CMK (cell line): Measurements from ENCODE around the gene KCNIP4.

Experiments
- DNase-seq: peaks from one replicate; pipeline ENCODE4 v3.0.0-alpha.2; 2010; ENCODE audit warnings: low read depth

KCNIP4 gene

GRCh38 chr4:20954541-20954940 is 994.0 kb downstream of the KCNIP4 start:
- DNase-seq: no peak

- DNase-seq: no peak
These were observed 1003.6 kb downstream of the KCNIP4 start for GRCh38 chr4:20944961-20945360.

GRCh38 chr4:20944451-20944850 is 1004.1 kb downstream of the KCNIP4 start:
- no peak for DNase-seq

GRCh38 chr4:20938204-20938603 is 1010.4 kb downstream of the KCNIP4 start:
- no peak for DNase-seq

DNA sequence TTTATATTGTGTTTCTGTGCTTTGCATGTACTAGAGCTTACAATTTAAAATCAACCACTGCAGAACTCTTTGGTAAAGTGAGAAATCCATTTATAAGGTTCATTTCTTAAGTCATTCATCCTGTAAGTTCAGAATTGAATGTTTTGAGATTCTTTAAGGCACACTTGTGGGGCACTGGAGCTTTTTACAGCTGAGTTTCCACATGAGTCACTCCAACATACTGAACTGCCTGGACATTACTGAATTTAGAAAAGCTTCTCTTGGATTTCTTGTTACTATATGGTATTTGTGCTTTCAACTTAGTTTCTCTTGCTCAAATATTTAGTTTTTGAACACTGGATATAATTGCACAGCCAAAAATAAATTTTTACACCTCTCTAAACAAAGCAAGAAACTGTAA is 1022.0 kb downstream of the KCNIP4 start:
- no peak for DNase-seq

- no peak for DNase-seq
These were observed 1023.4 kb downstream of the KCNIP4 start for GRCh38 chr4:20925176-20925575.

GRCh38 chr4:20922962-20923361 is 1025.6 kb downstream of the KCNIP4 start:
- no peak for DNase-seq

DNA sequence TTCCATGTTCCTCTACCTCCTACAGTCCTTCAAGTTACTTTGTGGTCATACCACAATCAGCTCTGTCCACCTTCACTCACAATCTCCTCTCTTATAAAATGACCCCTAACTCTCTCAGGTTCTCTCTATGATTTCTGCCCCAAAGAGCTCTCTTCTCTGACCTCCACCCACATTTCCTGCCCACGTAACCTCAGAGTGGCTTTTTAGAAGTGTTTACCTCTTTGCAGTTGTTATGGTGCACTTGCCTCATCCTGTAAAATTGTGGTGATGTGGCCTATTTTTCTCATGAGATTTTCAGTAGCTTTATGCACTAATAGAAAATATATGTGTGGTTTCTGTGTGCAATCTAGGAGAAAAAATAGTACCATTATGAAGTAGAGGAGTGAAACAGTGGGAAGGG is 1032.5 kb downstream of the KCNIP4 start:
- no peak for DNase-seq

- DNase-seq: no peak
These were observed 1043.6 kb downstream of the KCNIP4 start for GRCh38 chr4:20904966-20905365.

DNA sequence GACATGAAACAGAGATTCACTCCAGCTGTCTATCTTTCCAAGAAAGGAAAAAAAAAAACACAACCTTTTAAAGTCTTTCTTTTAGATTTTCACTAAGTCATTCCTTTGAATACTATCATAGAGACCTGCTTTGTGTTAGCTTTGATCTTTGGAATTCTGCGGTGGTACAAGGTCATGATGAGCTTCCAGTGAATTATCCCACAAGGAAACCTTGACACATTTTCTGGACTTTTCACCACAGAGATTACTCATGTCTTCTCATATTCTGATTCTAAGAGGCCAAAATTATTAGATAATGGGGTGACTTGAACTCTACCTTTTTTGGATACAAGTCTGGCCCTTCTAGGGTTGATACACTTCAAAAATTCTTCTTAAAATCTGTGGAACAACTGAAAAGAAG is 1046.7 kb downstream of the KCNIP4 start:
- no peak for DNase-seq

- no peak for DNase-seq
These were observed 1049.0 kb downstream of the KCNIP4 start for GRCh38 chr4:20899591-20899990.

DNA sequence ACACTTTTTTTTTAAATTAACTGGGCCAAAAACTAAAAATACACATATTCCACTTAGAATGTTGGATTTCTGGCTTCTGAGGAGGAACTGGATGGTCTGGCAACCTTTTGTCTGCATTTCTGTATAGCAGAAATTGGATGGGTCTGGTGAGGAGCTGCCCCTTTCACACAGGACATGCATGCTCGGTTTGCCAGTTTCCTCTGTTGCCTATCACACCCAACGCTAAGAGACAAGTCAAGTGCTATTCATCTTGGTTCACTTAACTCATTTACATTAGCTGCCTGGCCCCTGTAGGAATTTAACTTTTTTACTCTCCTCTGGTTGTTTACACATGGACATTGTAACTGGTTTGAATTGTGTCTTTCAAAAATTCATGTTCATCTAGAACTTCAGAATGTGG is 1052.6 kb downstream of the KCNIP4 start:
- DNase-seq: no peak

DNA sequence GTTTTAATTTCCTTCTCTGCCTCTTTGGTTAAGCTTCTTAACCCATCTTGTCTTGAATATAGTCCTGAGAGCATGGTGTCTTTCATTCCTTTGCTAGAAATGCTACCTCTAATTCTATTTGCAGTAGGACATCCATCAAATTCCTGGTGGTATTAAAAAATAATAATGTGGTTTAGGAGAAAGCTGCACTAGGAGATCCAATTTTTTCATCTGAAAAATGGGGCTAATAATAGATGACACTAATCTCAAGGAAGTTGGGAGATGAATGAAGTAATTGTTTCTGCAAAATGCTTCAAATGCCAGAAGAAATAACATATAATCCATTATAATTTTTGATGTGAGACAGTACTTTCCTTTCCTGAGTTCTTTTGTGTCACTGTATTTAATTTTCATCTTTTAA is 1053.4 kb downstream of the KCNIP4 start:
- no peak for DNase-seq

DNA sequence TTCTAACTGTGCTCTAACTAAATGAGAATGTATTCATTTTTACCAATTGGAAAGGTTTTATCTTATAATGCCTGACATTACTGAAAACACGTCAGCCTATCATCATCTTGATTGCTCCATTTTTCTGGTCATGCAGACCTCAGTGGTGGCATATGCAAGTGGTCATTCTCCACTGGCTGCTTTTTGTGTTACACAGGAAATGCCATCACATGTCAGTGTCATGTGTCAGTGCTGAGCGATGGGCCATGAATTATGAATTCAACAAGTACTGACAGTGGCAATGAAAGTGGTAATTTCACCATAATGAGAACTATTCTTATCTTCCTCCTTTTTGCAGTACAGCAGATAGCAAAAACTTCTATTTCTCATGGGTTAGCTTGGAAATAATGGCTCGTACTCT is 1057.8 kb downstream of the KCNIP4 start:
- no peak for DNase-seq

DNA sequence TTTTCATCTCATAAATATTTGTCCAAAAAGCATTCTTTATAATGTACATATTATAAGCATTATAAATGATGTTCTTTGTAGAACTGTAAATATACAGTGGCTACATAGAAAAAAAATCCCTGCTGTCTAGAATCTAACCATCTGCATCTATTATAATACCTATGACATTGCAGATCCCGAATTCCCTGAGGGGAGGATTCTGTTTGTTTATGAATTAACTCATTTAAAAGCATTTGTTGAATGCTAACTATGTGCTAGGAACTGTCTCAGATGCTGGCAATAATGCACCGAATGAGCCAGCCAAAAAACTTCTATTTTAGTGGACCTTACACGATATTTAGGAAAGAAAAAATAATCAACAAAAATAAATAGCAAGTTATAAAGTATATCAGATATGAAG is 1058.7 kb downstream of the KCNIP4 start:
- DNase-seq: no peak

GRCh38 chr4:20883677-20884076 is 1064.9 kb downstream of the KCNIP4 start:
- DNase-seq: no peak

DNA sequence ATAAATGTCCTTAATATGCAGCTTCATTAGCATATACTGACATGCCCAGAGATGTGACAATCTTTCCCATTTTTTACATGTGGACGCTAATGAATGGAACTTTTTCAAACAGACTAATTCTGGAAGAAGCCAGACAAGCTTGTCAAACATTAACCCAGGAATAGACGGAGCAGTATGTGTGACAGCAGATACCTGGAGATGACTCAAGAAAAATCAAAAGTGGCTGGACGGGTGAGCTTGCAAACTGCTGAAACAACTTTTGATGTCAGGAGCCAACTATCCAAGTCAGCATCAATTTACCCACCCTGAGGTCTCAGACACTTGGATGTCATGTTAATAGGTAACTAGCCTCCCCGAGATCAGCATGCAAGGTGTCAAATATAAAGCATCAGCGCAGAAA is 1065.3 kb downstream of the KCNIP4 start:
- no peak for DNase-seq

- DNase-seq: no peak
These were observed 1066.1 kb downstream of the KCNIP4 start for GRCh38 chr4:20882500-20882899.

DNA sequence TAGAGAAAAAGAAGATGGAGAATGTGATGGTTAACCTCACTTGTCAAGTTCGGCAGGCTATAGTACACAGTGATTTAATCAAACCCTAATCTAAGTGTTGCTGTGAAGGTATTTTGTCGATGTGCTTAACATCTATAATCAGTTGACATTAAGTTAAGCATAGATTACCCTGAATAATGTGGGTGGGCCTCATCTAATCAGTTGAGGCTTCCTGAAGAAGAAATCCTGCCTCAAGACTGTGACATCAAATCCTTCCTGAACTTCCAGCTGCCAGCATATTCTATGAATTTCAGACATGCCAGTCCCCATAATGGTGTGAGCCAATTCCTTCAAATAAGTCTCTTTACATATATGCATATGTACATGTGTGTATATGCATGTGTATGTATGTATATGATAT is 1066.9 kb downstream of the KCNIP4 start:
- no peak for DNase-seq

- DNase-seq: no peak
These were observed 1069.8 kb downstream of the KCNIP4 start for GRCh38 chr4:20878806-20879205.

DNA sequence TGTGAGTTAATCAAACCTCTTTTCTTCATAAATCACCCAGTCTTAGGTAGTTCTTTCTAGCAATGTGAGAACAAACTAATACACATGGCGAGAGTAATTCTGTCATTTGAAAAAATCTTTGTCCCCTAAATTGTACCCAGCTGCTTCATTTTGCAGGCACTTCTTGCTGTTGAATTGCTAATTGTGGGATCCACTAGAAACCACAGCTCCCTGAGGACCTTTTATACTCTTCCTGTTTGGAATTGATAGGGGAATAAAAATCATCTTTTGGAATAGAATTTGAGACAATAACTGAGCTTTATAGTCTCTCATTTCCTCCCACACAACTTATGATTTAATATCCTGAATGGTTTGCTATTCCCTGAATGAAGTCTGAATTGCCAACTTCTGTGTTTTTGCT is 1078.1 kb downstream of the KCNIP4 start:
- DNase-seq: no peak

- DNase-seq: no peak
These were observed 1080.5 kb downstream of the KCNIP4 start for GRCh38 chr4:20868108-20868507.

DNA sequence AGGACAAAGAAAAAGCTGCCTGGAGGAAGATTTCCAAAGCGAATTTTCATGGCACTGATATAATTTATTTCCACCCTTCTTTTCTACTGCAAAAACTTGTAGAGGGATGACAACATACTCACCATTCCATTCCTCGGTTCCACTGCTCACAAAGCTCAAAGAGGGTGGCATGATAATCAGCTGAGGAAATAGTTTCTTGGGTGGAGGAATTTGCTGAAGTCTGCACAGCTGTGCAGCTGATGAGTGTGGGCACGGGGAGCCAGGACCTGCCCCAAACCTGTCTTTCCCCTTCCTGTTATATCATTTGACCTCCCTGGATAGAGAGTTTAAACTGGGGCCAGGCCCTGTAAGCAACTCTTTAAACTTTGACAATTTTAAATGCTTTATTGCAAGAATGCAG is 1087.7 kb downstream of the KCNIP4 start:
- DNase-seq: no peak

- no peak for DNase-seq
These were observed 1089.3 kb downstream of the KCNIP4 start for GRCh38 chr4:20859097-20859781.

GRCh38 chr4:20857081-20857480 is 1091.5 kb downstream of the KCNIP4 start:
- DNase-seq: no peak
